Umbilical cord (tissue), 2 donors: ENCODE data around the gene ACACA. TPM values are rescaled to one million over a fixed set of nuclear protein-coding genes. Genes with fewer than 3 reads are reported as not detected.
"Not testable (repeated sequence)": the region's sequence is repeated elsewhere in the genome, so short reads cannot be mapped to it uniquely, and the experiment has no call there.

Source experiments
- DNase-seq: peaks from one replicate; pipeline ENCODE4 v3.0.0-alpha.2; 2015; ENCODE audit warnings: low spot score
- total RNA-seq: library from RNA; depleted of rRNA; stranded (reverse); fragments of >200 nt; gene quantifications from one replicate; pipeline ENCODE4 v1.2.3, GENCODE V29; 2014; ENCODE audit warnings: low replicate concordance; ENCODE audit not compliant: insufficient read depth

Gene ACACA
- total RNA-seq, 1 donor from 2014 or later: 16.1 TPM

- no peak for DNase-seq
These were observed 306.4 kb downstream of the ACACA start for GRCh38 chr17:37100231-37100630.

GRCh38 chr17:37098910-37099664 lies 307.5 kb downstream of the ACACA start:
- DNase-seq: no peak

- no peak for DNase-seq
These were observed 308.5 kb downstream of the ACACA start for GRCh38 chr17:37098152-37098551.

GRCh38 chr17:37097154-37097553 lies 309.5 kb downstream of the ACACA start:
- DNase-seq: peak; percentile 6

GRCh38 chr17:37096071-37096470 lies 310.6 kb downstream of the ACACA start:
- DNase-seq: no peak

- no peak for DNase-seq
These were observed 312.2 kb downstream of the ACACA start for GRCh38 chr17:37094391-37094790.

- no peak for DNase-seq
These were observed 313.9 kb downstream of the ACACA start for GRCh38 chr17:37092701-37093100.

- no peak for DNase-seq
These were observed 314.6 kb downstream of the ACACA start for GRCh38 chr17:37092071-37092470.

GRCh38 chr17:37090941-37091340 lies 315.7 kb downstream of the ACACA start:
- DNase-seq: no peak

- DNase-seq: no peak
These were observed 316.7 kb downstream of the ACACA start for GRCh38 chr17:37089956-37090355.

- no peak for DNase-seq
These were observed 317.7 kb downstream of the ACACA start for GRCh38 chr17:37088913-37089312.

- peak; percentile 55 for DNase-seq
These were observed 318.2 kb downstream of the ACACA start for GRCh38 chr17:37088459-37088858.

- DNase-seq: no peak
These were observed 319.0 kb downstream of the ACACA start for GRCh38 chr17:37087683-37088082.

- no peak for DNase-seq
These were observed 319.7 kb downstream of the ACACA start for GRCh38 chr17:37086948-37087347.

- DNase-seq: no peak
These were observed 320.3 kb downstream of the ACACA start for GRCh38 chr17:37086334-37086733.

- DNase-seq: no peak
These were observed 322.3 kb downstream of the ACACA start for GRCh38 chr17:37084372-37084771.

GRCh38 chr17:37083456-37083855 lies 323.2 kb downstream of the ACACA start:
- DNase-seq: no peak

- no peak for DNase-seq
These were observed 323.7 kb downstream of the ACACA start for GRCh38 chr17:37082985-37083384.

- DNase-seq: no peak
These were observed 324.2 kb downstream of the ACACA start for GRCh38 chr17:37082311-37082860.

GRCh38 chr17:37081287-37081686 lies 325.3 kb downstream of the ACACA start:
- peak; percentile 41 for DNase-seq

- DNase-seq: no peak
These were observed 326.9 kb downstream of the ACACA start for GRCh38 chr17:37079735-37080134.

- DNase-seq: no peak
These were observed 327.4 kb downstream of the ACACA start for GRCh38 chr17:37079065-37079708.

- not testable (repeated sequence) for DNase-seq
These were observed 333.2 kb downstream of the ACACA start for GRCh38 chr17:37073464-37073863.
